Measurements from ENCODE around the gene TTYH1.

TTYH1 gene

DNA sequence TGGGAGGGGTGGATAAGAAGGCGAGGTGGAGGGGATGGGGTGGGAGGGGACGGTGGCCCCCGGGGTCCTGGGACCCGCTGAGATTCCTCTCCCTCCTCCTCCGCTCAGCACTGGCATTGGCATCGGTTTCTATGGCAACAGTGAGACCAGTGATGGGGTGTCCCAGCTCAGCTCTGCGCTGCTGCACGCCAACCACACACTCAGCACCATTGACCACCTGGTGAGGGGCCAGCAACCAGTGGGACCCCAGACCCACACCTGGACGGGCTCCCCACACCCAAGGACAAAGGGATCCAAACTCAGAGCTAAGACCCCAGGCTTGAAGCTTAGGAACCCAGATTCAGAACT lies 5.9 kb downstream of the TTYH1 start:
- Histone ChIP-seq H3K27me3 (ENCODE audit: insufficient read depth, low read length, poor library complexity, severe bottlenecking) (no peaks in the 10 kb centered on the region), H3K9me2 (replicated peaks; ENCODE audit: low read depth, low read length) (no peaks in the 10 kb centered on the region), H3K36me3 (ENCODE audit: insufficient read depth, low read length) (no peaks in the 10 kb centered on the region), H3K4me1 (ENCODE audit: insufficient read depth, low read length, poor library complexity, severe bottlenecking) (peaks cover 12% of the 10 kb centered on the region), H3K9ac (ENCODE audit: low read depth, low read length, poor library complexity, severe bottlenecking) (no peak overlapping the region), H3K4me3 (ENCODE audit: low read length, poor library complexity, severe bottlenecking) (no peak overlapping the region), H4K20me1 (ENCODE audit: insufficient read depth, low read length, poor library complexity, severe bottlenecking) (no peaks in the 10 kb centered on the region), H3K4me2 (ENCODE audit: low read depth, low read length, poor library complexity, severe bottlenecking) (no peak overlapping the region), H3K9me3 (ENCODE audit: insufficient read depth, low read depth, low read length) (no peaks in the 10 kb centered on the region), H3F3A (ENCODE audit: low read depth) (no peaks in the 10 kb centered on the region), H2AFZ (ENCODE audit: low read length) (no peak overlapping the region), H3K79me2 (ENCODE audit: insufficient read depth, low read length) (no peaks in the 10 kb centered on the region)
- TF ChIP-seq EZH2phosphoT487 (IDR thresholded peaks at IDR 0.05; ENCODE audit: borderline replicate concordance) (no peak), CTCF (conservative IDR thresholded peaks at IDR 0.05; ENCODE audit: low read length) (no peak)

DNA sequence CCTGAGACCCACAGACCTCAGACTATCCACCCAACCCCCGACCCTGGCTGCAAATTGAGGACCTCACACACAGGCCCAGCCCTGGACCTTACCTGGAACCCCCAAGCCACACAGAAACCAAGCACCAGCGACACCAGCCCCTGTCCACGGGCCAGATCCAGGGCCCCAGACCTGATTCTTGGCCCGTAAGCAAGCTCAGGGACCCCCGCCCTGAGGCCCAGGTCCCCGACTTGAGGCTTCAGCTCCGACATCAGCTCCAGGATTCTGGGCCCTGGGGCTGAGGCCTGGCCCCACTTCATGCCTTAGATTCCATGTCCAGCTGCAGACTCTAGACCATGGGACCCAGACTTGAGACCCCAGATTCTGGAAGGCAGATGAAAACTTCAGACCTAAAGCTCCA lies 6.3 kb downstream of the TTYH1 start:
- Histone ChIP-seq H3K4me1 (ENCODE audit: insufficient read depth, low read length, poor library complexity, severe bottlenecking) (peaks cover 12% of the 10 kb centered on the region), H3K36me3 (ENCODE audit: insufficient read depth, low read length) (no peaks in the 10 kb centered on the region), H3K9me3 (ENCODE audit: insufficient read depth, low read depth, low read length) (no peaks in the 10 kb centered on the region), H3K9ac (ENCODE audit: low read depth, low read length, poor library complexity, severe bottlenecking) (no peak overlapping the region), H3K4me3 (ENCODE audit: low read length, poor library complexity, severe bottlenecking) (no peak overlapping the region), H3K27me3 (ENCODE audit: insufficient read depth, low read length, poor library complexity, severe bottlenecking) (no peaks in the 10 kb centered on the region), H2AFZ (ENCODE audit: low read length) (no peak overlapping the region), H3K9me2 (replicated peaks; ENCODE audit: low read depth, low read length) (no peaks in the 10 kb centered on the region), H3F3A (ENCODE audit: low read depth) (no peaks in the 10 kb centered on the region), H3K79me2 (ENCODE audit: insufficient read depth, low read length) (no peaks in the 10 kb centered on the region), H3K4me2 (ENCODE audit: low read depth, low read length, poor library complexity, severe bottlenecking) (no peak overlapping the region), H4K20me1 (ENCODE audit: insufficient read depth, low read length, poor library complexity, severe bottlenecking) (no peaks in the 10 kb centered on the region)
- TF ChIP-seq EZH2phosphoT487 (IDR thresholded peaks at IDR 0.05; ENCODE audit: borderline replicate concordance): no peak
- TF ChIP-seq CTCF (conservative IDR thresholded peaks at IDR 0.05; ENCODE audit: low read length): no peak

DNA sequence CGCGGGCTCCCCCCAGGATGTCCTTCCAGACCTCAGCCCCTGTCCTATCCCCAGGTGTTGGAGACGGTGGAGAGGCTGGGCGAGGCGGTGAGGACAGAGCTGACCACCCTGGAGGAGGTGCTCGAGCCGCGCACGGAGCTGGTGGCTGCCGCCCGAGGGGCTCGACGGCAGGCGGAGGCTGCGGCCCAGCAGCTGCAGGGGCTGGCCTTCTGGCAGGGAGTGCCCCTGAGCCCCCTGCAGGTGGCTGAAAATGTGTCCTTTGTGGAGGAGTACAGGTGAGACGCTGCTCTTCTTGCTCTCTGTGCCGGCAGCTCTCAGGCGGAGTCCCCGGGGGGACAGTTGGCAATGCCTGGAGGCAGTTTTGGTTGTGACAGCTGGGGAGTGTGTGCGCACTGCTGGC lies 6.9 kb downstream of the TTYH1 start:
- no peaks in the 10 kb centered on the region for H3K36me3 ChIP-seq (ENCODE audit: insufficient read depth, low read length)
- no peaks in the 10 kb centered on the region for H3K79me2 ChIP-seq (ENCODE audit: insufficient read depth, low read length)
- H3K9me3 ChIP-seq (ENCODE audit: insufficient read depth, low read depth, low read length): no peaks in the 10 kb centered on the region
- H3K4me3 ChIP-seq (ENCODE audit: low read length, poor library complexity, severe bottlenecking): no peak overlapping the region
- no peaks in the 10 kb centered on the region for H3K9me2 ChIP-seq (replicated peaks; ENCODE audit: low read depth, low read length)
- no peaks in the 10 kb centered on the region for H3F3A ChIP-seq (ENCODE audit: low read depth)
- H2AFZ ChIP-seq (ENCODE audit: low read length): no peak overlapping the region
- TF ChIP-seq EZH2phosphoT487 (IDR thresholded peaks at IDR 0.05; ENCODE audit: borderline replicate concordance): no peak
- TF ChIP-seq CTCF (conservative IDR thresholded peaks at IDR 0.05; ENCODE audit: low read length): no peak
- no peaks in the 10 kb centered on the region for H4K20me1 ChIP-seq (ENCODE audit: insufficient read depth, low read length, poor library complexity, severe bottlenecking)
- H3K27me3 ChIP-seq (ENCODE audit: insufficient read depth, low read length, poor library complexity, severe bottlenecking): no peaks in the 10 kb centered on the region
- peaks cover 12% of the 10 kb centered on the region for H3K4me1 ChIP-seq (ENCODE audit: insufficient read depth, low read length, poor library complexity, severe bottlenecking)
- no peak overlapping the region for H3K9ac ChIP-seq (ENCODE audit: low read depth, low read length, poor library complexity, severe bottlenecking)
- H3K4me2 ChIP-seq (ENCODE audit: low read depth, low read length, poor library complexity, severe bottlenecking): no peak overlapping the region

Data from Loucy (cell line).